Kidney epithelial cell (primary cell): ENCODE results near the gene ADCY4. TPM values are rescaled to one million over a fixed set of nuclear protein-coding genes. Genes with fewer than 3 reads are reported as not detected.

Source experiments
- DNase-seq: peaks from one replicate; pipeline ENCODE4 v3.0.0-alpha.2; 2010; ENCODE audit warnings: low read depth
- H3K27me3 ChIP-seq: 2 replicates; pipeline ENCODE4 v1.6.0; 2011; ENCODE audit warnings: low read length; ENCODE audit not compliant: control insufficient read depth, insufficient read depth
- H3K36me3 ChIP-seq: 2 replicates; pipeline ENCODE4 v1.5.1; 2011; ENCODE audit warnings: low read length; ENCODE audit not compliant: control insufficient read depth, insufficient read depth
- H3K4me3 ChIP-seq: 2 replicates; pipeline ENCODE4 v1.5.1; 2011; ENCODE audit warnings: low read depth, mild to moderate bottlenecking, control low read depth, low read length
- total RNA-seq: library from RNA; depleted of rRNA; stranded (reverse); fragments of >200 nt; gene quantifications from 2 replicates; pipeline ENCODE4 v1.2.3, GENCODE V29; 2015
- TF ChIP-seq, protein P1 (sequence below): IDR thresholded peaks from 2 replicates; pipeline ENCODE4 v1.5.1; 2011; ENCODE audit warnings: mild to moderate bottlenecking, moderate library complexity, low read length, control low read depth, inconsistent platforms; ENCODE audit not compliant: insufficient read depth, poor library complexity, severe bottlenecking

The ADCY4 gene
- total RNA-seq, 1 donor from 2014 or later = 9.0 TPM

GRCh38 chr14:24338843-24339242 lies 4.0 kb upstream of the ADCY4 start:
- Histone ChIP-seq H3K4me3 (no peak overlapping the region), H3K36me3 (no peaks in the 10 kb centered on the region), H3K27me3 (peaks cover 41% of the 10 kb centered on the region)
- DNase-seq = no peak
- TF ChIP-seq, protein P1, sequence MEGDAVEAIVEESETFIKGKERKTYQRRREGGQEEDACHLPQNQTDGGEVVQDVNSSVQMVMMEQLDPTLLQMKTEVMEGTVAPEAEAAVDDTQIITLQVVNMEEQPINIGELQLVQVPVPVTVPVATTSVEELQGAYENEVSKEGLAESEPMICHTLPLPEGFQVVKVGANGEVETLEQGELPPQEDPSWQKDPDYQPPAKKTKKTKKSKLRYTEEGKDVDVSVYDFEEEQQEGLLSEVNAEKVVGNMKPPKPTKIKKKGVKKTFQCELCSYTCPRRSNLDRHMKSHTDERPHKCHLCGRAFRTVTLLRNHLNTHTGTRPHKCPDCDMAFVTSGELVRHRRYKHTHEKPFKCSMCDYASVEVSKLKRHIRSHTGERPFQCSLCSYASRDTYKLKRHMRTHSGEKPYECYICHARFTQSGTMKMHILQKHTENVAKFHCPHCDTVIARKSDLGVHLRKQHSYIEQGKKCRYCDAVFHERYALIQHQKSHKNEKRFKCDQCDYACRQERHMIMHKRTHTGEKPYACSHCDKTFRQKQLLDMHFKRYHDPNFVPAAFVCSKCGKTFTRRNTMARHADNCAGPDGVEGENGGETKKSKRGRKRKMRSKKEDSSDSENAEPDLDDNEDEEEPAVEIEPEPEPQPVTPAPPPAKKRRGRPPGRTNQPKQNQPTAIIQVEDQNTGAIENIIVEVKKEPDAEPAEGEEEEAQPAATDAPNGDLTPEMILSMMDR = no peak

- no peak for DNase-seq
- TF ChIP-seq, protein P1 = no peak
- H3K27me3 ChIP-seq = peaks cover 48% of the 10 kb centered on the region
- no peak overlapping the region for H3K4me3 ChIP-seq
- no peaks in the 10 kb centered on the region for H3K36me3 ChIP-seq
Observed at GRCh38 chr14:24337824-24338175, 2.9 kb upstream of the ADCY4 start.

DNA sequence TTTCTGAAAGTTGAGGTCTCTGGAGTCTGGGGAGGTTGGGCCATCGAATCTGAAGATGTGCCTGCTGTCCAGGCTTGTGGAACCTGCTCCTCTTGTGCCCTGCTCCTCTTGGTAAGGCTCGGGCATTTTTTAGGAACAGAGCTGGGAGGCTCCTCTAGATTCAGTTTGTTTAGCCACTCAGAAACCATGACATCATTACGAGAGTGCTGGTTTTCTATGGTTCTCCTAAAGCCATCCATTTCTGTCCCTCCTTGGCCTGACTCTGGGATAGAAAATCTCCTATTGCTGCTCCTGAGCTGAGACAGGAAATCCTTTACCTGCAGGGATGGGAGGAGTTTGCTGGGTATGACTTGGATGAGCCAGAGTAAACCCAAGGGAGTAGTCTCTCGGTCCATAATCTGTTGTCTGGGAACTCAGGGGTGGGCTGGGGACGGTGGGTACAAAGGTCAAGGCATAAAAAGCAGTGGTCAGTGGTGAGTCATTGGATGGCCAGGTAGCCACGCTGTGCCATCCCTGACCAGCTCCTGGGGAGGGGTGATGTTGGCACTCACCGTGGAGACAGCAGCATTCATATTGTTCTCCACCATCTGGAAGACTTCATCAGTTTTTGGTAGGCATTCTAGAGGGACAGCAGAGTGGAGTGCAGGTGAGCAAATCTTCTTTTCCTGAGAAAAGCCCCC lies 2.4 kb upstream of the ADCY4 start:
- H3K36me3 ChIP-seq = no peaks in the 10 kb centered on the region
- no peak for DNase-seq
- no peak overlapping the region for H3K4me3 ChIP-seq
- peaks cover 53% of the 10 kb centered on the region for H3K27me3 ChIP-seq
- TF ChIP-seq, protein P1 = no peak

- no peak overlapping the region for H3K4me3 ChIP-seq
- H3K36me3 ChIP-seq = no peaks in the 10 kb centered on the region
- DNase-seq = no peak
- TF ChIP-seq, protein P1 = no peak
- H3K27me3 ChIP-seq = peaks cover 52% of the 10 kb centered on the region
Observed at GRCh38 chr14:24335461-24336171, 745 bp upstream of the ADCY4 start.

GRCh38 chr14:24332268-24332993 lies 2.4 kb downstream of the ADCY4 start:
- peak overlapping the region; percentile 7 for H3K4me3 ChIP-seq
- no peaks in the 10 kb centered on the region for H3K36me3 ChIP-seq
- TF ChIP-seq, protein P1 = peak; percentile 73
- no peak for DNase-seq
- peaks cover 33% of the 10 kb centered on the region for H3K27me3 ChIP-seq
